Fibroblast of skin of left quadriceps (primary cell): ENCODE data around the gene YIPF3.
"Not testable (repeated sequence)": the region's sequence is repeated elsewhere in the genome, so short reads cannot be mapped to it uniquely, and the experiment has no call there.

Experiments used
- DNase-seq, 2 experiments: peaks; one replicate each; pipeline ENCODE4 v3.0.0-alpha.2; 2013; ENCODE audit warnings: low read depth in 2 of 2

Gene YIPF3

GRCh38 chr6:43493230-43493629 is 23.5 kb downstream of the YIPF3 start:
- DNase-seq = no peak

GRCh38 chr6:43492673-43493072 is 24.1 kb downstream of the YIPF3 start:
- DNase-seq = no peak

- DNase-seq = peak in 1 of 2 experiments; percentile 32
Measured at GRCh38 chr6:43491750-43492661, 24.7 kb downstream of the YIPF3 start.

- no peak for DNase-seq
Measured at GRCh38 chr6:43490523-43490939, 26.2 kb downstream of the YIPF3 start.

GRCh38 chr6:43489277-43490072 is 27.3 kb downstream of the YIPF3 start:
- no peak for DNase-seq

GRCh38 chr6:43488667-43489276 is 28.0 kb downstream of the YIPF3 start:
- no peak for DNase-seq

GRCh38 chr6:43481591-43482236 is 35.0 kb downstream of the YIPF3 start:
- no peak for DNase-seq

- DNase-seq = no peak
Measured at GRCh38 chr6:43481075-43481474, 35.7 kb downstream of the YIPF3 start.

- DNase-seq = no peak
Measured at GRCh38 chr6:43478008-43478372, 38.7 kb downstream of the YIPF3 start.

- DNase-seq = peak; percentile 58 to 64
Measured at GRCh38 chr6:43477235-43478007, 39.3 kb downstream of the YIPF3 start, which contains the start of gene TJAP1. Gene TJAP1, plus strand, starts transcription at chr6:43477570. Its CDS starts 21,432 bp downstream, at chr6:43499002.

GRCh38 chr6:43476746-43477145 is 40.0 kb downstream of the YIPF3 start:
- no peak for DNase-seq

GRCh38 chr6:43475516-43475915 is 41.2 kb downstream of the YIPF3 start:
- no peak for DNase-seq

GRCh38 chr6:43472515-43472914 is 44.2 kb downstream of the YIPF3 start:
- DNase-seq = no peak

- DNase-seq = no peak
Measured at GRCh38 chr6:43471399-43471798, 45.3 kb downstream of the YIPF3 start.

GRCh38 chr6:43469947-43470346 is 46.8 kb downstream of the YIPF3 start:
- no peak for DNase-seq

GRCh38 chr6:43468748-43469681 is 47.7 kb downstream of the YIPF3 start:
- DNase-seq = no peak

GRCh38 chr6:43468240-43468639 is 48.5 kb downstream of the YIPF3 start:
- DNase-seq = no peak

- no peak for DNase-seq
Measured at GRCh38 chr6:43467752-43468151, 49.0 kb downstream of the YIPF3 start.

GRCh38 chr6:43467265-43467664 is 49.5 kb downstream of the YIPF3 start:
- DNase-seq = not testable (repeated sequence)

- no peak for DNase-seq
Measured at GRCh38 chr6:43465948-43466347, 50.8 kb downstream of the YIPF3 start.
